ENCODE data around the gene C10orf90. TPM values are rescaled to one million over a fixed set of nuclear protein-coding genes. Genes with fewer than 3 reads are reported as not detected.

Gene C10orf90
- total RNA-seq, 2 donors from 2014 or later, result 0.33 TPM; not detected in 1

DNA sequence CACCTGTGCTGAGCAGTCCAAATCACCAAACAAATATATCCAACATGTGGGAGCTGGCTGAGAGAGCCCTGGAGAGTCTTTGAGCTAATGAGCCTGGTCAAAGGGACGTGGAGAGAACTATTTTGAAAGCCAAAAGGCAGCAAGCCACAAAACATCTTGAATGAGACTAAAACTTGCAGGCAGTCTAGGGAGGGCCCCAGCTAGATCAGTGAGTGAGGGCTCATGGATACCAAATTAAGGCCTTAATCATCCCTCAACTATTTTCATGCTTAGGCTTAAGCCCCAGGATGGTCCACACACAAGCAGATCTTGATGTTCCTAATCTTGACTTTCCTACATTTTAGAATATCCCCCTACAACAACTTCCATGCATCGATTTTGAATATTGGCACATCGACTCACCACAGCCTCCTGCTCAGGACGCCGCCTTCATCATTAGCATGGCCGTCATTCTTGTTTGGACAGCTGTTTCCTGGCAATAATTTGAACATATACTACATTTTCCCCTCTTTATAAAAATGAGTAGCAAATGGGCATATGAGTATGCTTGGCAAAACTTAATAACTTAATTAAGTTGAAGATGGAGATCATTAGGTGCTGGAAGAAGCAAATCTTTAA is 195.3 kb downstream of the C10orf90 start:
- no peaks in the 10 kb centered on the region for H3K36me3 ChIP-seq (ENCODE audit: control insufficient read depth, insufficient read depth, low read length)
- Mint-ChIP-seq H3K4me3 (no peak overlapping the region), H3K36me3 (ENCODE audit: low read depth) (no peaks in the 10 kb centered on the region), H3K27me3 (ENCODE audit: insufficient read depth) (no peaks in the 10 kb centered on the region), H3K27ac (no peak overlapping the region), H3K4me1 (no peaks in the 10 kb centered on the region), H3K9me3 (no peaks in the 10 kb centered on the region)
- no peak for DNase-seq
- no peaks in the 10 kb centered on the region for H3K4me1 ChIP-seq (ENCODE audit: control insufficient read depth, insufficient read depth, low read length)
- TF ChIP-seq, protein P1, sequence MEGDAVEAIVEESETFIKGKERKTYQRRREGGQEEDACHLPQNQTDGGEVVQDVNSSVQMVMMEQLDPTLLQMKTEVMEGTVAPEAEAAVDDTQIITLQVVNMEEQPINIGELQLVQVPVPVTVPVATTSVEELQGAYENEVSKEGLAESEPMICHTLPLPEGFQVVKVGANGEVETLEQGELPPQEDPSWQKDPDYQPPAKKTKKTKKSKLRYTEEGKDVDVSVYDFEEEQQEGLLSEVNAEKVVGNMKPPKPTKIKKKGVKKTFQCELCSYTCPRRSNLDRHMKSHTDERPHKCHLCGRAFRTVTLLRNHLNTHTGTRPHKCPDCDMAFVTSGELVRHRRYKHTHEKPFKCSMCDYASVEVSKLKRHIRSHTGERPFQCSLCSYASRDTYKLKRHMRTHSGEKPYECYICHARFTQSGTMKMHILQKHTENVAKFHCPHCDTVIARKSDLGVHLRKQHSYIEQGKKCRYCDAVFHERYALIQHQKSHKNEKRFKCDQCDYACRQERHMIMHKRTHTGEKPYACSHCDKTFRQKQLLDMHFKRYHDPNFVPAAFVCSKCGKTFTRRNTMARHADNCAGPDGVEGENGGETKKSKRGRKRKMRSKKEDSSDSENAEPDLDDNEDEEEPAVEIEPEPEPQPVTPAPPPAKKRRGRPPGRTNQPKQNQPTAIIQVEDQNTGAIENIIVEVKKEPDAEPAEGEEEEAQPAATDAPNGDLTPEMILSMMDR (conservative IDR thresholded peaks at IDR 0.05), result no peak
- no peaks in the 10 kb centered on the region for H3K9me3 ChIP-seq (ENCODE audit: control insufficient read depth, low read length)
- no peaks in the 10 kb centered on the region for H3K27me3 ChIP-seq (ENCODE audit: control insufficient read depth, insufficient read depth, low read length, poor library complexity, severe bottlenecking)
- WGBS, 2 experiments (ENCODE audit: insufficient coverage in 1 of 2, insufficient read length in 1 of 2), result 87 to 91% methylated on average over 2 to 6 of the region's 6 CpGs
- no peak overlapping the region for H3K4me3 ChIP-seq (ENCODE audit: low read length)
- no peak overlapping the region for H3K9ac ChIP-seq (ENCODE audit: extremely low read depth, low read length, poor library complexity, severe bottlenecking)
- H3K27ac ChIP-seq (ENCODE audit: low read depth, low read length), result no peak overlapping the region

DNA sequence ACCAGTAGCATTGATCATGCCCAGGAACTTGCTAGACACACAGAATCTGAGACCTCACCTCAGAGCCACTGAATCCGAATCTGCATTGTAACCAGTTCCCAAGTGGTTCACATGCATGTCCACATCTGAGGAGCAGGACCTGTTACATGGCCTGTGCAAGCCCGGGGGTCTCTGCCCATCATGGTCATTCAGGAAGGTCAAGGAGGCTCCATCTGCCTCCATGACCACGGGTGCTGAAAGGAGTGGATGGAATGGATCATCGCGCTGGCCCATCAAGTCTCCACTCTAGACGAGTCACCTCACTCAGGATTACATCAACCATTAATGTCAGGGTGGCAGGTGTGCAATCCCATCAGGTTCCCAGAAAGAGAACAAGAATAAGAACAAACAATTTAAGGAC is 196.5 kb downstream of the C10orf90 start:
- 92 to 100% methylated on average over 1 to 6 of the region's 6 CpGs for WGBS, 2 experiments (ENCODE audit: insufficient coverage in 1 of 2, insufficient read length in 1 of 2)
- H3K27ac Mint-ChIP-seq, result no peak overlapping the region
- H3K36me3 ChIP-seq (ENCODE audit: control insufficient read depth, insufficient read depth, low read length), result no peaks in the 10 kb centered on the region

DNA sequence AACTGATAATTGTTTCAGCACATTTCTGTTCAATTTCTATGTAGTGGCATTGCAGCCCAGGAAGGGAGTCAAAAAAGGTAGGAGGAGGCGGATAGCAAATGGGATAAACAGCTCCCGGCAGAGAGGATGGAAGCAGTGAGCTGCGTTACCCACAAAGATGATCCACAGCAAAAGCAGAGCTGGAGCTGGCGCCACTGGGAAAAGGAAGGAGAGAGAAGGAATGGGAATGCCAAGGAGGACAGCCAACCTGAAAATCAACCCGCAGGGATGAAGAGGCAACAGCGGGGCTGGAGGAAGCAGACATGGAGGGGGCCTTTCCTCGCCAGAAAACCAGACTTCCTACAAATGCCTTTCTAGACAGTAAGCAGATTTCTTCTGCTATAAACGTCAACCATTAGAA is 199.5 kb downstream of the C10orf90 start:
- H3K4me3 ChIP-seq (ENCODE audit: low read length), result no peak overlapping the region
- Mint-ChIP-seq H3K36me3 (ENCODE audit: low read depth) (no peaks in the 10 kb centered on the region), H3K9me3 (no peaks in the 10 kb centered on the region), H3K4me3 (no peak overlapping the region), H3K27ac (no peak overlapping the region), H3K4me1 (no peaks in the 10 kb centered on the region), H3K27me3 (ENCODE audit: insufficient read depth) (no peaks in the 10 kb centered on the region)
- no peaks in the 10 kb centered on the region for H3K27me3 ChIP-seq (ENCODE audit: control insufficient read depth, insufficient read depth, low read length, poor library complexity, severe bottlenecking)
- no peak overlapping the region for H3K9ac ChIP-seq (ENCODE audit: extremely low read depth, low read length, poor library complexity, severe bottlenecking)
- H3K9me3 ChIP-seq (ENCODE audit: control insufficient read depth, low read length), result no peaks in the 10 kb centered on the region
- TF ChIP-seq, protein P1 (conservative IDR thresholded peaks at IDR 0.05), result no peak
- no peaks in the 10 kb centered on the region for H3K36me3 ChIP-seq (ENCODE audit: control insufficient read depth, insufficient read depth, low read length)
- no peak for DNase-seq
- H3K27ac ChIP-seq (ENCODE audit: low read depth, low read length), result no peak overlapping the region
- H3K4me1 ChIP-seq (ENCODE audit: control insufficient read depth, insufficient read depth, low read length), result no peaks in the 10 kb centered on the region
- 86 to 97% methylated on average over 5 to 8 of the region's 8 CpGs for WGBS, 2 experiments (ENCODE audit: insufficient coverage in 1 of 2, insufficient read length in 1 of 2)

More for the DNA sequence above, 196.5 kb downstream of the C10orf90 start:
- Histone ChIP-seq H3K9ac (ENCODE audit: extremely low read depth, low read length, poor library complexity, severe bottlenecking) (no peak overlapping the region), H3K9me3 (ENCODE audit: control insufficient read depth, low read length) (no peaks in the 10 kb centered on the region), H3K27ac (ENCODE audit: low read depth, low read length) (no peak overlapping the region), H3K4me1 (ENCODE audit: control insufficient read depth, insufficient read depth, low read length) (no peaks in the 10 kb centered on the region), H3K4me3 (ENCODE audit: low read length) (no peak overlapping the region), H3K27me3 (ENCODE audit: control insufficient read depth, insufficient read depth, low read length, poor library complexity, severe bottlenecking) (no peaks in the 10 kb centered on the region)
- H3K4me3 Mint-ChIP-seq, result no peak overlapping the region
- no peak for DNase-seq
- no peaks in the 10 kb centered on the region for H3K9me3 Mint-ChIP-seq
- H3K4me1 Mint-ChIP-seq, result no peaks in the 10 kb centered on the region
- H3K36me3 Mint-ChIP-seq (ENCODE audit: low read depth), result no peaks in the 10 kb centered on the region
- H3K27me3 Mint-ChIP-seq (ENCODE audit: insufficient read depth), result no peaks in the 10 kb centered on the region
- TF ChIP-seq, protein P1 (conservative IDR thresholded peaks at IDR 0.05), result no peak

Data from endodermal cell (in vitro differentiated cells).